ENCODE measurements around the gene ACCSL. TPM values are rescaled to one million over a fixed set of nuclear protein-coding genes. Genes with fewer than 3 reads are reported as not detected.

Gene ACCSL
- total RNA-seq, 6 experiments from 2014 or later: not detected

DNA sequence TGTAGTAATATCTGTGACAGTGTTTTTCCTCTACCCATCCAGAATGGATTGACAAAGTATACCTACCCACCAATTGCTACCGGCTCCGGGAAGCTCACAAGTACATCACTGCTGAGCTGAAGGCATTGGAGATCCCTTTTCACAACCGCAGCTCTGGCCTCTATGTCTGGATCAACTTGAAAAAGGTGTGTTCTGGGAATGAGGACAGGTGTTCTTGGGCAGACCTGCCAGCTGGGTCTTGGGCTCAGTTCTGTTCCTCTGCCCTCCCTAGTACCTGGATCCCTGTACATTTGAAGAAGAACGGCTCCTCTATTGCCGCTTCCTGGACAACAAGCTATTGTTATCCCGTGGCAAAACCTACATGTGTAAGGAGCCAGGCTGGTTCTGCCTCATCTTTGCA lies 10.5 kb downstream of the ACCSL start:
- Mint-ChIP-seq H3K9me3 (no peaks in the 10 kb centered on the region), H3K4me1 (ENCODE audit: low read depth) (no peaks in the 10 kb centered on the region), H3K27me3 (ENCODE audit: insufficient read depth) (peaks cover 28% of the 10 kb centered on the region), H3K4me3 (no peak overlapping the region), H3K36me3 (ENCODE audit: low read depth) (no peaks in the 10 kb centered on the region), H3K27ac (no peak overlapping the region)
- no peak for DNase-seq
- TF ChIP-seq, protein P1, sequence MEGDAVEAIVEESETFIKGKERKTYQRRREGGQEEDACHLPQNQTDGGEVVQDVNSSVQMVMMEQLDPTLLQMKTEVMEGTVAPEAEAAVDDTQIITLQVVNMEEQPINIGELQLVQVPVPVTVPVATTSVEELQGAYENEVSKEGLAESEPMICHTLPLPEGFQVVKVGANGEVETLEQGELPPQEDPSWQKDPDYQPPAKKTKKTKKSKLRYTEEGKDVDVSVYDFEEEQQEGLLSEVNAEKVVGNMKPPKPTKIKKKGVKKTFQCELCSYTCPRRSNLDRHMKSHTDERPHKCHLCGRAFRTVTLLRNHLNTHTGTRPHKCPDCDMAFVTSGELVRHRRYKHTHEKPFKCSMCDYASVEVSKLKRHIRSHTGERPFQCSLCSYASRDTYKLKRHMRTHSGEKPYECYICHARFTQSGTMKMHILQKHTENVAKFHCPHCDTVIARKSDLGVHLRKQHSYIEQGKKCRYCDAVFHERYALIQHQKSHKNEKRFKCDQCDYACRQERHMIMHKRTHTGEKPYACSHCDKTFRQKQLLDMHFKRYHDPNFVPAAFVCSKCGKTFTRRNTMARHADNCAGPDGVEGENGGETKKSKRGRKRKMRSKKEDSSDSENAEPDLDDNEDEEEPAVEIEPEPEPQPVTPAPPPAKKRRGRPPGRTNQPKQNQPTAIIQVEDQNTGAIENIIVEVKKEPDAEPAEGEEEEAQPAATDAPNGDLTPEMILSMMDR (IDR thresholded peaks at IDR 0.05): no peak

DNA sequence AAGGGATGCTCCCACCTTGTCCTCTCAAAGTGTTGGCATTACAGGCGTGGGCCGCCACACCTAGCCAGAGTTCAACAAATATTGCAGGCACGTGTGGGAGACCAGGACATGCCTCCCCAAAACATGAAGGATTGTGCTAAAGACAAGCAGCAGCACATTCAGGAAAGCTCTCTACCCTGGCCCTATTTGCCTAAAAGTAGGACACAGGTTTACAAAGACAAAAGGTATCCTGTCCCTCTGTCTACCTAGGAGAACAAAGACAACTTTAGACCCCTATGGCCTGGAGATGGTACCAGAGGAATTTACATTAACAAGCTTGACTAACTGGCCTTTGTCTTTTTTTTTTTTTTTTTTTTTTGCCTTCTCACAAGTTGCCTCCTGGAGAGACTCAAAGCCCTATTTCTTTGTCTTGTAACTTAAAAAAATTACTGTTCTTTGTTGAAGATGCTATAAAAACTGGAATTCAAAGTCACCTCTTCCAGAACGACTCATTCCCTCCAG lies 17.4 kb downstream of the ACCSL start:
- H3K36me3 Mint-ChIP-seq (ENCODE audit: low read depth): no peaks in the 10 kb centered on the region
- TF ChIP-seq, protein P1 (IDR thresholded peaks at IDR 0.05): no peak
- H3K27me3 Mint-ChIP-seq (ENCODE audit: insufficient read depth): peaks cover 14% of the 10 kb centered on the region
- DNase-seq: no peak
- peaks cover 21% of the 10 kb centered on the region for H3K4me1 Mint-ChIP-seq (ENCODE audit: low read depth)
- no peaks in the 10 kb centered on the region for H3K9me3 Mint-ChIP-seq
- peak overlapping the region; percentile 94 for H3K27ac Mint-ChIP-seq
- H3K4me3 Mint-ChIP-seq: peak overlapping the region; percentile 92

DNA sequence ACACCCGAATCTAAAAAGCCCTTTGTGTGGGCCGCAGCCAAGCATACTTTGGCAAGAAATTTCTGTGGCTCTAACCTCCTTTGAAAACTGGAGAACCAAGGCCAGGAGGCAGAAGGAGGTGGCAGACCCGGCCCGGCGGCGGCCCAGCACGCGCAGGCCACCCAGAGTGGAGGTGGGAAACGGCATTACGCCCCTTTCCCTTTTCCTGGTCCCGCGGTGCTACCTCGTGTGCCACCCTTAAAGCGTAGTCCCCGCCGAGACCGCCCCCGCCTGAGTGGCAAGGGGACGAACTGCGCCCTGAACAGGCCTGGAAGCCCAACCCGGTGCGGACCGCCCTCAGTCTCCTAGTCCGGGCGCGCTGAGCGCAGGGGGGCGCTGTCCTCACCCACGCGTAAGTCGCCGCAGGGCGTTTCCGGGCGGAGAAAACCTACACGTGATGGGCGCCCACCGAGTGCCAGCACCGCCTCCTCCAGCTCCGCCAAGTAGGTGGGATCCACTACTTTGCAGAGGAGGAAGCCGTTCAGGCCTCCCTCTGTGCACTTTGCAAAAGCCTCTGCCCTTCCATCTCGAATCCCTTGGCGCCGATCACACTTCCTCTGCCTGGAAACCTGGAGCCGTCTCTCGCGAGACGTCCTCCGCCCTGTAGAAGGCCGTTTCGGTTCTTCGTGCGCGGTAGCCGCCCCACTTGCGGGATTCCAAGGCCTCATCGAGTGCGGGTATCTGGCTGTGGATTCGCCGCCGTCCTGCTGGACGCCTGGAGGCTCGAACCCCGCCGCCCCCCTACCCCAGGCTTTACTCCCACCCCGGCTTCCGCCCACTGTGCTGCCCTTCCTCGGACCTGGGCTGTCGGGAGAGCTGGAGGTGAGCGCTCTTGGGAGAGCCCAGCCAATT lies 18.3 kb downstream of the ACCSL start, which contains the start of gene ACCS:
Gene ACCS, plus strand, starts transcription at position 430 of the 891 bp plus-strand sequence. CDS start 1,358 bp downstream, outside the sequence.
- Mint-ChIP-seq H3K4me1 (ENCODE audit: low read depth) (peaks cover 21% of the 10 kb centered on the region), H3K9me3 (no peaks in the 10 kb centered on the region), H3K27ac (peak within 1 kb of the TSS; percentile 94), H3K27me3 (ENCODE audit: insufficient read depth) (peaks cover 13% of the 10 kb centered on the region), H3K4me3 (peak within 1 kb of the TSS; percentile 92), H3K36me3 (ENCODE audit: low read depth) (no peaks in the 10 kb centered on the region)
- TF ChIP-seq, protein P1 (IDR thresholded peaks at IDR 0.05): peak; percentile 92
- DNase-seq: peak; percentile 80

DNA sequence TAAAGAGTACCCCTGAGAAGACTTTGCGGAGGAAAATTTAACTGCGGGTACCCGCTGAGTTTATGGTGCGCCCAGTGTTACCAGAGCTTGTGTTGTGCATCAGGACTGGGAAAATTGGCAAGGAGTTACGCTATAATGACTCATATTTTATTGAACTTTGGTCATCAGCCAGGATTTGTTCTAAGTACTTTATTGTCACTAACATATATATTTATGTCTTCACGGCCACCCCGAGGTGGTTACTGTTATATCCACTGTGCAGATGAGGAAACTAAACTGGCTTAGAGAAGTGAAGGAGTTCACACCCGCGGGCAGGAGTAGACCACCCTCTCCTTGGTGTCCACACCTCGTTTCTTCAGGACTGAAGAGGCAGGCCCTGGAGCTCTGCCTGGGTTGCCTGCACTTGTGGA lies 19.0 kb downstream of the ACCSL start:
- Mint-ChIP-seq H3K36me3 (ENCODE audit: low read depth) (no peaks in the 10 kb centered on the region), H3K9me3 (no peaks in the 10 kb centered on the region), H3K27ac (peak overlapping the region; percentile 94), H3K4me3 (peak overlapping the region; percentile 92), H3K4me1 (ENCODE audit: low read depth) (peaks cover 21% of the 10 kb centered on the region), H3K27me3 (ENCODE audit: insufficient read depth) (peaks cover 11% of the 10 kb centered on the region)
- TF ChIP-seq, protein P1 (IDR thresholded peaks at IDR 0.05): no peak
- DNase-seq: peak; percentile 72

DNA sequence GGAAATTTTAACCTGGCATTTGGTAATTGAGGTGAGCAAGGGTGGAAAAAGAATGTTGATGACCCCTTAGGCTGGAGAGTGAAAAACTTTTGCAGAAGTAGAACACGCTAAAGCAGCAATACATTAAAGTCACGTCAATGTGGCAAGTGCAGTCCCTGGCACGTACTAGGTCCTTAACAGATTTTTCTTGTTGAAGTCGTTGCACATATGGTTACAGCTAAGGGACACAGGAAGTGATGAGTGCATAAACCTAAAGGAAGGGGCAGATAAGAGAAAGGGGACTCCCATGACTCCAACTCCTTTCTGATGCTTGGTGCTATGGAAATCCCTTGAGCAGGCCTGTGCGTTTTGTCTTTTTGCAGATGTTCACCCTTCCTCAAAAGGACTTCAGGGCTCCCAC lies 19.5 kb downstream of the ACCSL start:
- Mint-ChIP-seq H3K4me3 (peak overlapping the region; percentile 92), H3K36me3 (ENCODE audit: low read depth) (no peaks in the 10 kb centered on the region), H3K4me1 (ENCODE audit: low read depth) (peaks cover 21% of the 10 kb centered on the region), H3K27ac (no peak overlapping the region), H3K27me3 (ENCODE audit: insufficient read depth) (peaks cover 9% of the 10 kb centered on the region), H3K9me3 (no peaks in the 10 kb centered on the region)
- no peak for DNase-seq
- TF ChIP-seq, protein P1 (IDR thresholded peaks at IDR 0.05): no peak

All from HFFc6 (cell line).